Activated CD4-positive, alpha-beta memory T cell treated with anti-CD3 and anti-CD28 coated beads, Interleukin-2, amount 10 ng/mL, durations not matched to agents 7 days and 5 days (primary cell): ENCODE data around the gene ITPKA. TPM values are rescaled to one million over a fixed set of nuclear protein-coding genes. Genes with fewer than 3 reads are reported as not detected.

Experiments
- CTCF ChIA-PET: fragments of 350-600 bp; sonication (Branson Sonifier 250); formaldehyde crosslinking; loops from one replicate; lab custom pipeline; 2021; ENCODE audit warnings: antibody characterized with exemption, inconsistent platforms; lab: Charles Lee
- POLR2A ChIA-PET: fragments of 350-600 bp; sonication (Branson Sonifier 250); formaldehyde crosslinking; loops from one replicate; lab custom pipeline; 2021; ENCODE audit warnings: antibody characterized with exemption; lab: Charles Lee
- DNase-seq: peaks from one replicate; pipeline ENCODE4 v3.0.0-alpha.2; 2020
- H3K27ac Mint-ChIP-seq: one replicate; pipeline ENCODE4 v1.8.0; 2021; ENCODE audit warnings: mild to moderate bottlenecking, mixed read lengths
- H3K27me3 Mint-ChIP-seq: one replicate; pipeline ENCODE4 v1.8.0; 2021; ENCODE audit warnings: mixed read lengths
- H3K36me3 Mint-ChIP-seq: one replicate; pipeline ENCODE4 v1.8.0; 2021; ENCODE audit warnings: low read depth, mixed read lengths
- H3K4me1 Mint-ChIP-seq: one replicate; pipeline ENCODE4 v1.8.0; 2021; ENCODE audit warnings: mixed read lengths
- H3K4me3 Mint-ChIP-seq: one replicate; pipeline ENCODE4 v1.8.0; 2021; ENCODE audit warnings: mild to moderate bottlenecking, mixed read lengths
- H3K9me3 Mint-ChIP-seq: one replicate; pipeline ENCODE4 v1.8.0; 2021; ENCODE audit warnings: mixed read lengths
- total RNA-seq, 2 experiments: library from RNA; stranded (reverse); gene quantifications; one replicate each; pipeline ENCODE4 v1.2.3, GENCODE V29; 2021

Gene ITPKA
- total RNA-seq, 2 experiments from 2014 or later = 0.30 to 0.48 TPM

GRCh38 chr15:41520636-41521035 lies 27.0 kb downstream of the ITPKA start:
- ChIA-PET CTCF (interaction anchor here (1.0 kb wide), 1 partner anchor 13 kb away, joined by 3 read pairs; no protein-coding TSS in a partner anchor), POLR2A (interaction anchor here (0.9 kb wide), 1 partner anchor 10 kb away, joined by 3 read pairs; no protein-coding TSS in a partner anchor)
- Mint-ChIP-seq H3K36me3 (peaks cover 5% of the 10 kb centered on the region), H3K4me1 (peaks cover 1% of the 10 kb centered on the region), H3K27me3 (no peaks in the 10 kb centered on the region), H3K27ac (no peak overlapping the region), H3K9me3 (no peaks in the 10 kb centered on the region), H3K4me3 (no peak overlapping the region)
- no peak for DNase-seq

DNA sequence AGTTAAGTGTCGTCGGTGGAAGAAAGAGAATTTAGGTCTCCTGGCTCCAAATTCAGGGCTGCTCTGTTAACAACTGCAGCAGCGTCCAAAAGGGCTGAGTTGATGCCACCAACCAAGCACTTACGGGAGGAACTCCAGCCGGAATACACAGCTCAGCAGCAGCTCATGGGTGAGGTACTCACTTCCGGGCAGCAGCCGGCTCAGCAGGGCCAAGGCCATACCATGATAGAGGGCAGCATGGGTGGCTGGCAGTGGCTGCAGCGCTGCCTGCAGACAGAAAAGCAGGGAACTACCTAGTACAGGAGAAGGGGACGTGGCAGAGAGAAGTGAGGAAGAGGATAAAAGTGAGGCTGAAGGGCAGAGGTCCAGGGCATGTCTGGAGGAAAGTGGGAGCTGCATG lies 27.9 kb downstream of the ITPKA start:
- ChIA-PET CTCF (no interaction called here), POLR2A (no interaction called here)
- Mint-ChIP-seq H3K27ac (no peak overlapping the region), H3K27me3 (no peaks in the 10 kb centered on the region), H3K4me1 (no peaks in the 10 kb centered on the region), H3K9me3 (no peaks in the 10 kb centered on the region), H3K4me3 (no peak overlapping the region), H3K36me3 (peaks cover 8% of the 10 kb centered on the region)
- DNase-seq = no peak

GRCh38 chr15:41523097-41523496 lies 29.4 kb downstream of the ITPKA start:
- no peak overlapping the region for H3K4me3 Mint-ChIP-seq
- H3K27ac Mint-ChIP-seq = no peak overlapping the region
- CTCF ChIA-PET = no interaction called here
- H3K4me1 Mint-ChIP-seq = no peaks in the 10 kb centered on the region
- H3K36me3 Mint-ChIP-seq = peaks cover 13% of the 10 kb centered on the region
- no peaks in the 10 kb centered on the region for H3K9me3 Mint-ChIP-seq
- no peaks in the 10 kb centered on the region for H3K27me3 Mint-ChIP-seq
- DNase-seq = no peak
- POLR2A ChIA-PET = interaction anchor here (0.6 kb wide), 1 partner anchor 21 kb away, joined by 3 read pairs; the partner anchor contains the start of gene RPAP1

DNA sequence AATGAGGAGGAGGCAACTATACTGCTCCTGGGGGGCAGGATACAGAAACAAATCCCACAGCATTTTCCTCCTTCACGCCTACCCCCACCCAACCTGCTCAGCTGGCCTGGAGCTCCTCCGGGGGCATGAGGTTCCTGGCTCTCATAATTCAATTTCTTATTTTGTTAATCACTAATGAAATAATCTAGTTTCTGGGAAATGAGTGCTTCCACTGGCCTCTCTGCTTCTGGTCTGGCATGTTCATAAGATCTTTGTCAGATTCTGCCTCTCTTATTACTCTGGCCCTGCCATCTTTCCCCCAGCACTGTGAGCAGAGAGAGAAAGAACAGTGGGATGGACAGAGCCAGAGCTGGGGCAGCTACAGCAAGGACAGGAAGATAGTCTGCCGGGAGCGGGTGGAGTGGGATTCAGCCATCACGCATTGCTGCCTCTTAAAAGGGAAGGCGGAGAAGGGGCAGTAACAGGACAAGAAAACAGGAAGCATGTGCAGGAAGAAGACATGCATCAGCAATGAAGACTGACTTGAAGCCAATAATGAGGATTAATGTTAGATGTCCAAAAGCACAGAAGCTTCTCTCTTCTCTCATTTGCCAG lies 36.8 kb downstream of the ITPKA start:
- Mint-ChIP-seq H3K4me3 (no peak overlapping the region), H3K9me3 (no peaks in the 10 kb centered on the region), H3K36me3 (peaks cover 37% of the 10 kb centered on the region), H3K4me1 (no peaks in the 10 kb centered on the region), H3K27me3 (no peaks in the 10 kb centered on the region), H3K27ac (no peak overlapping the region)
- POLR2A ChIA-PET = no interaction called here
- CTCF ChIA-PET = no interaction called here
- DNase-seq = no peak

GRCh38 chr15:41535544-41535943 lies 41.9 kb downstream of the ITPKA start:
- Mint-ChIP-seq H3K4me3 (no peak overlapping the region), H3K9me3 (no peaks in the 10 kb centered on the region), H3K36me3 (peaks cover 23% of the 10 kb centered on the region), H3K4me1 (peaks cover 15% of the 10 kb centered on the region), H3K27me3 (no peaks in the 10 kb centered on the region), H3K27ac (no peak overlapping the region)
- CTCF ChIA-PET = no interaction called here
- POLR2A ChIA-PET = no interaction called here
- no peak for DNase-seq

DNA sequence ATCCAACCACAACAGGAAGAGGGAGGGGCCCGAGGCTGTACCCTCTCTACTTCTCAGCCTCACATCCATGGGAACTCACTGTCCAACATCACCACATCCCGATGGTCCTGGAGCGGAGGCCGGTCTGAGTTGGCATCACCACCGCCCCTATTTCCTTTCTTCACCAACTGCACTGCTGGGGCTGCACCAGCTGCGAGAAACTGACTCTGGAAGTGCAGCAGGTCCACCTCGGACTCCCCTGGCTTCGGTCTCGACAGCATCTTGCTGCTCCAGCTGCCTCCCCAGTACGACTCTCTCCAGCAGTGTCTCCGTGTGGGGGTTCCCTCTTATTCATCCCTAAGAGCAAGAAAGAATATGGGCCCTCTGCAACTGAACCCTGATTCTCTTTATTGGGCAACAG lies 43.2 kb downstream of the ITPKA start:
- POLR2A ChIA-PET = no interaction called here
- Mint-ChIP-seq H3K36me3 (peaks cover 16% of the 10 kb centered on the region), H3K4me1 (peaks cover 15% of the 10 kb centered on the region), H3K9me3 (no peaks in the 10 kb centered on the region), H3K27ac (no peak overlapping the region), H3K27me3 (no peaks in the 10 kb centered on the region), H3K4me3 (no peak overlapping the region)
- CTCF ChIA-PET = no interaction called here
- no peak for DNase-seq

GRCh38 chr15:41543521-41543870 lies 49.8 kb downstream of the ITPKA start:
- H3K27ac Mint-ChIP-seq = peak overlapping the region; percentile 75
- H3K9me3 Mint-ChIP-seq = no peaks in the 10 kb centered on the region
- ChIA-PET POLR2A (interaction anchor here (0.6 to 1.9 kb wide), 9 partner anchors 9 to 351 kb away, joined by 3 to 12 read pairs (median 4); partner anchors contain the start of genes LTK and TYRO3), CTCF (interaction anchor here (0.6 to 1.8 kb wide), 4 partner anchors 12 to 267 kb away, joined by 3 to 16 read pairs (median 6); no protein-coding TSS in a partner anchor)
- H3K4me1 Mint-ChIP-seq = peaks cover 16% of the 10 kb centered on the region
- H3K27me3 Mint-ChIP-seq = no peaks in the 10 kb centered on the region
- no peaks in the 10 kb centered on the region for H3K36me3 Mint-ChIP-seq
- peak overlapping the region; percentile 95 for H3K4me3 Mint-ChIP-seq
- no peak for DNase-seq

GRCh38 chr15:41544650-41545015 lies 51.0 kb downstream of the ITPKA start:
- DNase-seq = no peak
- H3K4me1 Mint-ChIP-seq = peaks cover 16% of the 10 kb centered on the region
- no peaks in the 10 kb centered on the region for H3K36me3 Mint-ChIP-seq
- H3K27ac Mint-ChIP-seq = no peak overlapping the region
- no peaks in the 10 kb centered on the region for H3K27me3 Mint-ChIP-seq
- H3K9me3 Mint-ChIP-seq = no peaks in the 10 kb centered on the region
- peak overlapping the region; percentile 95 for H3K4me3 Mint-ChIP-seq
- CTCF ChIA-PET = interaction anchor here (0.7 to 1.8 kb wide), 4 partner anchors 13 to 116 kb away, joined by 4 to 16 read pairs (median 7); partner anchors contain the start of gene MGA
- POLR2A ChIA-PET = interaction anchor here (0.6 to 1.9 kb wide), 10 partner anchors 10 to 428 kb away, joined by 3 to 12 read pairs (median 4); partner anchors contain the start of genes EHD4, LTK and TYRO3

- no peak for DNase-seq
- H3K27me3 Mint-ChIP-seq = no peaks in the 10 kb centered on the region
- ChIA-PET POLR2A (interaction anchor here (1.3 to 1.9 kb wide), 3 partner anchors 13 to 80 kb away, joined by 5 to 12 read pairs (median 5); partner anchors contain the start of gene TYRO3), CTCF (interaction anchor here (1.5 to 1.8 kb wide), 2 partner anchors 13 to 80 kb away, joined by 10 to 16 read pairs; no protein-coding TSS in a partner anchor)
- H3K9me3 Mint-ChIP-seq = no peaks in the 10 kb centered on the region
- H3K4me1 Mint-ChIP-seq = peaks cover 16% of the 10 kb centered on the region
- H3K27ac Mint-ChIP-seq = no peak overlapping the region
- no peaks in the 10 kb centered on the region for H3K36me3 Mint-ChIP-seq
- peak overlapping the region; percentile 95 for H3K4me3 Mint-ChIP-seq
These were observed 51.5 kb downstream of the ITPKA start for GRCh38 chr15:41545218-41545617.

DNA sequence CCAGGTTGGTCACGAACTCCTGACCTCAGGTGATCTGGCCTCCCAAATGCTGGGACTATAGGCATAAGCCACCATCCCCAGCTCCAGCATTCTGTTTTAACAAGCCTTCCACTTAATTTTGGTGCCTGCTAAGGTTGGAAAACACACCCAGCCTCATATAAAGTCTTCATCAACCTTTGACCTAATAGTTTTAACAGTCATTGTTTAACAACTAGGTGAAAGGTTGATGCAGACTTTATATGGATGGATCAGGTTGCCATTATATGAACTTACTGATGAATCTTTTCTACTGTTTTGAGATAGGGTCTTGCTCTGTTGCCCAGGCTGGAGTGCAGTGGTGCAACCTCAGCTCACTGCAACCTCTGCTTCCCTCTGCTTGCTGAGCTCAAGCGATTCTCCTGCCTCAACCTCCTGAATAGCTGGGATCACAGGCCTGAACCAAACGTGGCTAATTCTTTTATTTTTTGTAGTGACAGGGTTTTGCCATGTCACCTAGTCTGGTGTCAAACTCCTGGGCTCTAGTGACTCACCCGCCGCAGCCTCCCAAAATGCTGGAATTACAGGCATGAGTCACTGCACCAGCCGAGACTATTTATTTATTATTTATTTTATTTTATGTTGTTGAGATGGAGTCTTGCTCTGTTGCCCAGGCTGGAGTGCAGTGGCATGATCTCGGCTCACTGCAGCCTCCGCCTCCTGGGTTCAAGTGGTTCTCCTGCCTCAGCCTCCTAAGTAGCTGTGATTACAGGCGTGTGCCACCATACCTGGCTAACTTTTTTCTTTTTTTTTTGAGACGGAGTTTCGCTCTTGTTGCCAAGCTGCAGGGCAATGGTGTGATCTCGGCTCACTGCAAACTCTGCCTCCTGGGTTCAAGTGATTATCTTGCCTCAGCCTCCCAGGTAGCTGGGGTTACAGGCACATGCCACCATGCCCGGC lies 53.4 kb downstream of the ITPKA start:
- H3K4me1 Mint-ChIP-seq = peaks cover 15% of the 10 kb centered on the region
- H3K27me3 Mint-ChIP-seq = peaks cover 2% of the 10 kb centered on the region
- POLR2A ChIA-PET = no interaction called here
- H3K9me3 Mint-ChIP-seq = no peaks in the 10 kb centered on the region
- DNase-seq = no peak
- H3K27ac Mint-ChIP-seq = no peak overlapping the region
- H3K36me3 Mint-ChIP-seq = no peaks in the 10 kb centered on the region
- CTCF ChIA-PET = interaction anchor here (1.8 kb wide), 1 partner anchor 11 kb away, joined by 4 read pairs; no protein-coding TSS in a partner anchor
- no peak overlapping the region for H3K4me3 Mint-ChIP-seq

DNA sequence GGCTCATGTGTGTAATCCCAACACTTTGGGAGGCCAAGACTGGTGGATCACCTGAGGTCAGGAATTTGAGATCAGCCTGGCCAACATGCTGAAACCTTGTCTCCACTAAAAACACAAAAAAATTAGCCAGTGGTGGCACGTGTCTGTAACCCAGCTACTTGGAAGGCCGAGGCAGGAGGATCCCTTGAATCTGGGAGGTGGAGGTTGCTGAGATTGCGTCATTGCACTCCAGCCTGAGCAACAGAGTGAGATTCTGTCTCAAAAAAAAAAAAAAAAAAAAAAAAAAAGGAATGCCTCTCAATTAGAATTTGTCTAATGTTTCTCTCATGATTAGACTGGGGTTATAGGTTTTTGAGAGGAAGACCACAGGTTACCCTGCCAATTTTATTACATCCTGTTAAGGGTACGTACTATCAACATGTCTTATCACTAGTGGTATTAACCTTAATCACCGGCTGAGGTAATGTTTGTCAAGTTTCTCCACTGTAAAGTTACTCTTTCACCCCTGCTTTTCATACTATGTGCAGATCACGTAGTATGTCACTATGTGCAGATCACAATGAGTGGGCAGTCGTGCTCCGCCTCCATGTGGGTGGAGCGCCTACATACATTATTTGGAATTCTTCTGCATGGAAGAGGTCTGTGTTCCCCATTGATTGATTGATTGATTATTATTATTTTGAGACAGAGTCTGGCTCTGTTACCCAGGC lies 56.5 kb downstream of the ITPKA start:
- H3K27me3 Mint-ChIP-seq = peaks cover 6% of the 10 kb centered on the region
- no peak for DNase-seq
- H3K4me3 Mint-ChIP-seq = no peak overlapping the region
- H3K9me3 Mint-ChIP-seq = no peaks in the 10 kb centered on the region
- no peaks in the 10 kb centered on the region for H3K36me3 Mint-ChIP-seq
- H3K27ac Mint-ChIP-seq = no peak overlapping the region
- CTCF ChIA-PET = no interaction called here
- POLR2A ChIA-PET = no interaction called here
- H3K4me1 Mint-ChIP-seq = peaks cover 10% of the 10 kb centered on the region
